HEK293 (cell line): Measurements from ENCODE around the gene NFKBIB.
A peak's percentile ranks its signal among the peaks of the same experiment; 100 is the strongest.

Experiments used
- CTCF ChIA-PET: fragments of 350-600 bp; formaldehyde crosslinking; extraction: SDS; loops from one replicate; lab custom pipeline; 2021; ENCODE audit warnings: antibody characterized with exemption; lab: Yijun Ruan, JAX
- POLR2A ChIA-PET: fragments of 300-600 bp; formaldehyde crosslinking; extraction: SDS; loops from one replicate; lab custom pipeline; 2020; ENCODE audit warnings: antibody characterized with exemption, inconsistent platforms; lab: Yijun Ruan, JAX
- H3K27ac ChIP-seq: fragments of 200-500 bp; sonication (Bioruptor generic); 2 replicates; pipeline ENCODE4 v1.5.1; 2014; ENCODE audit warnings: low read depth, low read length, control low read depth, inconsistent platforms; ENCODE audit errors: extremely low read depth
- H3K36me3 ChIP-seq, 2 experiments: fragments of 200-500 bp in 1 of 2; sonication (Bioruptor generic) in 1 of 2; 1 replicate in 1 of 2; 2 replicates in 1 of 2; pipeline ENCODE4 v1.5.1; 2014 to 2017; ENCODE audit warnings: inconsistent platforms in 2 of 2, low read length in 2 of 2; ENCODE audit not compliant: control insufficient read depth in 2 of 2, insufficient read depth in 1 of 2
- H3K4me1 ChIP-seq: fragments of 200-500 bp; sonication (Bioruptor generic); 2 replicates; pipeline ENCODE4 v1.5.1; 2014; ENCODE audit warnings: mild to moderate bottlenecking, low read length, inconsistent platforms; ENCODE audit not compliant: control insufficient read depth, insufficient read depth
- H3K4me3 ChIP-seq: 2 replicates; pipeline ENCODE4 v1.5.1; 2011; ENCODE audit warnings: low read depth, mild to moderate bottlenecking, control low read depth, low read length, moderate library complexity
- H3K9me3 ChIP-seq: fragments of 200-500 bp; sonication (Bioruptor generic); 2 replicates; pipeline ENCODE4 v1.5.1; 2014; ENCODE audit warnings: low read depth, low read length, inconsistent platforms; ENCODE audit not compliant: control insufficient read depth, insufficient read depth
- EGR2 ChIP-seq: fragments of 450-650 bp; formaldehyde crosslinking; IDR thresholded peaks from 2 replicates; pipeline ENCODE4 v1.5.1; 2016; ENCODE audit warnings: low read depth, missing biosample characterization, missing genetic modification characterization
- GFI1B ChIP-seq: fragments of 450-650 bp; formaldehyde crosslinking; IDR thresholded peaks from 2 replicates; pipeline ENCODE4 v1.5.1; 2016; ENCODE audit warnings: missing biosample characterization, missing genetic modification characterization
- GLIS2 ChIP-seq: fragments of 450-650 bp; formaldehyde crosslinking; IDR thresholded peaks from 2 replicates; pipeline ENCODE4 v1.5.1; 2016; ENCODE audit warnings: missing biosample characterization, missing genetic modification characterization
- INSM2 ChIP-seq: fragments of 450-650 bp; formaldehyde crosslinking; IDR thresholded peaks from 2 replicates; pipeline ENCODE4 v1.5.1; 2016; ENCODE audit warnings: missing biosample characterization, missing genetic modification characterization
- PBX3 ChIP-seq: sonication (generic); formaldehyde crosslinking; IDR thresholded peaks from 2 replicates; pipeline ENCODE4 v1.8.1; 2022; ENCODE audit warnings: mild to moderate bottlenecking, moderate library complexity, missing genetic modification reagents
- RBAK ChIP-seq: fragments of 450-650 bp; formaldehyde crosslinking; IDR thresholded peaks from 2 replicates; pipeline ENCODE4 v1.5.1; 2016; ENCODE audit warnings: missing biosample characterization, missing genetic modification characterization
- SP3 ChIP-seq: fragments of 450-650 bp; formaldehyde crosslinking; IDR thresholded peaks from 2 replicates; pipeline ENCODE4 v1.5.1; 2016; ENCODE audit warnings: missing biosample characterization, missing genetic modification characterization
- ZFHX2 ChIP-seq: fragments of 450-650 bp; formaldehyde crosslinking; conservative IDR thresholded peaks from 2 replicates; pipeline ENCODE4 v1.5.1; 2016; ENCODE audit warnings: missing biosample characterization, missing genetic modification characterization
- ZNF132 ChIP-seq: fragments of 450-650 bp; formaldehyde crosslinking; IDR thresholded peaks from 2 replicates; pipeline ENCODE4 v1.5.1; 2017; ENCODE audit warnings: missing biosample characterization, missing genetic modification characterization, borderline replicate concordance
- ZNF138 ChIP-seq: fragments of 450-650 bp; formaldehyde crosslinking; IDR thresholded peaks from 2 replicates; pipeline ENCODE4 v1.5.1; 2016; ENCODE audit warnings: missing biosample characterization, missing genetic modification characterization, borderline replicate concordance
- ZNF146 ChIP-seq: fragments of 450-650 bp; formaldehyde crosslinking; IDR thresholded peaks from 2 replicates; pipeline ENCODE4 v1.5.1; 2016; ENCODE audit warnings: missing biosample characterization, missing genetic modification characterization
- ZNF175 ChIP-seq: fragments of 450-650 bp; formaldehyde crosslinking; IDR thresholded peaks from 2 replicates; pipeline ENCODE4 v1.5.1; 2016; ENCODE audit warnings: missing biosample characterization, missing genetic modification characterization
- ZNF416 ChIP-seq: fragments of 450-650 bp; formaldehyde crosslinking; IDR thresholded peaks from 2 replicates; pipeline ENCODE4 v1.5.1; 2016; ENCODE audit warnings: missing biosample characterization, missing genetic modification characterization
- ZNF473 ChIP-seq: fragments of 450-650 bp; formaldehyde crosslinking; IDR thresholded peaks from 2 replicates; pipeline ENCODE4 v1.5.1; 2017; ENCODE audit warnings: missing biosample characterization, missing genetic modification characterization
- ZNF530 ChIP-seq: fragments of 450-650 bp; formaldehyde crosslinking; IDR thresholded peaks from 2 replicates; pipeline ENCODE4 v1.5.1; 2016; ENCODE audit warnings: low read depth, missing biosample characterization, missing genetic modification characterization
- ZNF549 ChIP-seq: fragments of 450-650 bp; IDR thresholded peaks from 2 replicates; pipeline ENCODE4 v1.5.1; 2018; ENCODE audit warnings: missing biosample characterization, missing genetic modification characterization, mild to moderate bottlenecking, inconsistent platforms, moderate library complexity
- ZNF560 ChIP-seq: fragments of 450-650 bp; formaldehyde crosslinking; IDR thresholded peaks from 2 replicates; pipeline ENCODE4 v1.5.1; 2017; ENCODE audit warnings: missing biosample characterization, missing genetic modification characterization, borderline replicate concordance
- ZNF561 ChIP-seq: fragments of 450-650 bp; IDR thresholded peaks from 2 replicates; pipeline ENCODE4 v1.5.1; 2018; ENCODE audit warnings: missing biosample characterization, missing genetic modification characterization, borderline replicate concordance
- ZNF629 ChIP-seq: fragments of 450-650 bp; formaldehyde crosslinking; IDR thresholded peaks from 2 replicates; pipeline ENCODE4 v1.5.1; 2017; ENCODE audit warnings: missing biosample characterization, missing genetic modification characterization
- ZNF664 ChIP-seq: fragments of 450-650 bp; formaldehyde crosslinking; IDR thresholded peaks from 2 replicates; pipeline ENCODE4 v1.5.1; 2016; ENCODE audit warnings: missing biosample characterization, missing genetic modification characterization
- TF ChIP-seq, protein P1 (sequence below): fragments of 450-650 bp; formaldehyde crosslinking; IDR thresholded peaks from 2 replicates; pipeline ENCODE4 v1.5.1; 2016; ENCODE audit warnings: missing biosample characterization, missing genetic modification characterization

Gene NFKBIB

DNA sequence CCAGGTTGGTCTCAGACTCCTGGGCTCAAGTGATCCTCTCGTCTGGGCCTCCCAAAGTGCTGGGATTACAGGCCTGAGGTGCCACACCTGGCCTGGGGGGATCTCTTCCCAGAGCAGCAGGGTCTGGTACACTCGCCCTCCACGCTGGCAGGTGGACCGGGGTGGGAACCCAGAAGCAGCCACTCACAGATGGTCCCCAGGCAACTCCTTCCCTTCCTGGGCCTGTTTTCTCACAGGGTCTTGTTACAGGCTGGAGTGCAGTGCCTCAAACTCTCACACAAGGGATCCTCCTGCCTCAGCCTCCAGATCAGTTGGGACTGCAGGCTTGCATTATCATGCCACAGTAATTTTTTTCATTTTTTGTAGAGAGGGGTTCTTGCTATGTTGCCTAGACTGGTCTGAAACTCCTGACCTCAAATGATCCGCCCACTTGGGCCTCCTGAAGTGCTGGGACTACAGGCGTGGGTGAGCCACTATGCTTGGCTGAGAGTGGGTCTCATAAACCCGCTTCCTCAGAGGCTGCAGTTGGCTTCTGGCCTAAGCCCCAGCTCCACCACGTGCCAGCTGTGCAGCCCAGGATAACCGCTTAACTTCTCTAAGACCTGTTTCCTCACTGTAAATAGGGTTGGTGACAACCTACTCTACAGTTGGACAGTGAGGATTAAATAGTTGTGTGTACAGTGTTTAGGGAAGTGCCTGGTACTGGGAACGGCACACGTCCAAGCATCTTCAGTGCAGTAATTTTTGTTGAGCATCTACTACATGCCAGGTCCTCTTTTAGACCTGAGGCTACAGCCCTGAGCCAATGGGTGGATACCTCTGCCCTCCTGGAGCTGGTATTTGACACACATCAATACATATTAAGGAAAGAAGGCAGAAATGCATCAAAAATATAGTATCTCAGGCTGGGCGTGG is 13.1 kb downstream of the NFKBIB start:
- TF ChIP-seq ZNF175 (tag by site-specific recombination) = no peak
- TF ChIP-seq SP3 (tag by site-specific recombination) = no peak
- no peak for TF ChIP-seq ZNF416
- TF ChIP-seq GLIS2 (tag by site-specific recombination) = 0 out of 2 replicates have a peak, but pooled peaks have one; percentile 4
- TF ChIP-seq EGR2 = peak; percentile 96
- no peak for TF ChIP-seq RBAK (tag by site-specific recombination)
- TF ChIP-seq ZNF473 (tag by site-specific recombination) = no peak
- TF ChIP-seq ZFHX2 (tag by site-specific recombination) = peak; percentile 98
- peak; percentile 97 for TF ChIP-seq ZNF664
- no peak for TF ChIP-seq ZNF560 (tag by site-specific recombination)
- no peak for TF ChIP-seq ZNF561
- Histone ChIP-seq H3K4me3 (no peak overlapping the region), H3K9me3 (no peaks in the 10 kb centered on the region), H3K36me3 (peaks cover 6 to 24% of the 10 kb centered on the region in 2 experiments; a peak in 2 of 3 replicates), H3K27ac (peak overlapping the region; percentile 28), H3K4me1 (no peaks in the 10 kb centered on the region)
- POLR2A ChIA-PET = interaction anchor here (0.6 to 2.3 kb wide), 6 partner anchors 12 to 178 kb away, joined by 4 to 11 read pairs (median 4); partner anchors contain the start of genes ECH1, MRPS12, NFKBIB and SARS2
- CTCF ChIA-PET = interaction anchor here (0.5 to 3.3 kb wide), 6 partner anchors 13 to 164 kb away, joined by 3 to 31 read pairs (median 6); partner anchors contain the start of genes MRPS12, NFKBIB and SARS2

DNA sequence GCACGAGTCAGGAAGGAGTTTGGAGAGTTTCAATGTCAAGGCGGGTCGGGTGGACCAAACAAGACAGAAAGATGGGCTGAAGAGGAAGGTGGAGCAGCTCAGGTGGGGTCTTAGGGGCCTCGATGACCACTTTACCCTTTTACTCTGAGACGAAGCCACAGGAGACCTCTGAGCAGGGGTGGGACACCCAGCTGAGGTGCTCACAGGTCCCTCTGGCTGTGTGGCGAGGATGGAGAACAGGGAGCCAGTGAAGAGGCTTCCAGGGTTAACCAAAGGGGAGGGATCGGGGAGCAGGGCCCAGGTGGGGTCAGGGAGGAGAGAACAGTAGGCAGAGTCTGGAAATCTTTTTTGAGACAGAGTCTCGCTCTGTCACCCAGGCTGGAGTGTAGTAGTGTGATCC is 14.2 kb downstream of the NFKBIB start:
- no peak for TF ChIP-seq ZNF146 (tag by site-specific recombination)
- TF ChIP-seq PBX3 (CRISPR knock-in tag) = no peak
- TF ChIP-seq, all 188 proteins: peak for 0
- no peak overlapping the region for H3K27ac ChIP-seq
- ChIA-PET POLR2A (interaction anchor here (0.7 to 2.3 kb wide), 8 partner anchors 12 to 267 kb away, joined by 3 to 9 read pairs (median 4); partner anchors contain the start of genes ECH1 and NFKBIB), CTCF (interaction anchor here (0.6 to 3.3 kb wide), 4 partner anchors 14 to 48 kb away, joined by 3 to 31 read pairs (median 7); partner anchors contain the start of genes MRPS12, NFKBIB and SARS2)
- H3K36me3 ChIP-seq = peaks cover 1 to 15% of the 10 kb centered on the region in 2 experiments; a peak in 2 of 3 replicates
- H3K4me3 ChIP-seq = no peak overlapping the region
- H3K4me1 ChIP-seq = no peaks in the 10 kb centered on the region
- H3K9me3 ChIP-seq = no peaks in the 10 kb centered on the region

GRCh38 chr19:38915329-38916321 is 15.9 kb downstream of the NFKBIB start:
- Histone ChIP-seq H3K4me3 (no peak overlapping the region), H3K9me3 (no peaks in the 10 kb centered on the region), H3K27ac (no peak overlapping the region), H3K4me1 (no peaks in the 10 kb centered on the region), H3K36me3 (peaks cover 15 to 18% of the 10 kb centered on the region in 2 experiments)
- ChIA-PET POLR2A (interaction anchor here (0.6 to 2.3 kb wide), 4 partner anchors 13 to 1670 kb away, joined by 3 to 9 read pairs (median 4); partner anchors contain the start of gene NFKBIB), CTCF (interaction anchor here (0.7 to 3.3 kb wide), 4 partner anchors 14 to 395 kb away, joined by 6 to 31 read pairs (median 8); partner anchors contain the start of genes MRPS12 and SARS2)
- TF ChIP-seq INSM2 = no peak
- no peak for TF ChIP-seq GFI1B (tag by site-specific recombination)
- TF ChIP-seq ZNF138 (tag by site-specific recombination) = no peak
- 0 out of 2 replicates have a peak, but pooled peaks have one; percentile 19 for TF ChIP-seq GLIS2 (tag by site-specific recombination)
- no peak for TF ChIP-seq ZNF549 (tag by site-specific recombination)
- TF ChIP-seq ZNF132 (tag by site-specific recombination) = no peak
- no peak for TF ChIP-seq ZNF629 (tag by site-specific recombination)
- TF ChIP-seq ZNF530 = no peak
- peak; percentile 93 for TF ChIP-seq EGR2
- TF ChIP-seq ZNF416 = no peak
- TF ChIP-seq, protein P1, sequence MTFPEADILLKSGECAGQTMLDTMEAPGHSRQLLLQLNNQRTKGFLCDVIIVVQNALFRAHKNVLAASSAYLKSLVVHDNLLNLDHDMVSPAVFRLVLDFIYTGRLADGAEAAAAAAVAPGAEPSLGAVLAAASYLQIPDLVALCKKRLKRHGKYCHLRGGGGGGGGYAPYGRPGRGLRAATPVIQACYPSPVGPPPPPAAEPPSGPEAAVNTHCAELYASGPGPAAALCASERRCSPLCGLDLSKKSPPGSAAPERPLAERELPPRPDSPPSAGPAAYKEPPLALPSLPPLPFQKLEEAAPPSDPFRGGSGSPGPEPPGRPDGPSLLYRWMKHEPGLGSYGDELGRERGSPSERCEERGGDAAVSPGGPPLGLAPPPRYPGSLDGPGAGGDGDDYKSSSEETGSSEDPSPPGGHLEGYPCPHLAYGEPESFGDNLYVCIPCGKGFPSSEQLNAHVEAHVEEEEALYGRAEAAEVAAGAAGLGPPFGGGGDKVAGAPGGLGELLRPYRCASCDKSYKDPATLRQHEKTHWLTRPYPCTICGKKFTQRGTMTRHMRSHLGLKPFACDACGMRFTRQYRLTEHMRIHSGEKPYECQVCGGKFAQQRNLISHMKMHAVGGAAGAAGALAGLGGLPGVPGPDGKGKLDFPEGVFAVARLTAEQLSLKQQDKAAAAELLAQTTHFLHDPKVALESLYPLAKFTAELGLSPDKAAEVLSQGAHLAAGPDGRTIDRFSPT = peak; percentile 45
